ENCODE data around the gene PTGFRN. TPM values are rescaled to one million over a fixed set of nuclear protein-coding genes. Genes with fewer than 3 reads are reported as not detected.
A peak's percentile ranks its signal among the peaks of the same experiment; 100 is the strongest.

Gene PTGFRN
- total RNA-seq, 1 donor from 2014 or later, result 38.0 TPM

DNA sequence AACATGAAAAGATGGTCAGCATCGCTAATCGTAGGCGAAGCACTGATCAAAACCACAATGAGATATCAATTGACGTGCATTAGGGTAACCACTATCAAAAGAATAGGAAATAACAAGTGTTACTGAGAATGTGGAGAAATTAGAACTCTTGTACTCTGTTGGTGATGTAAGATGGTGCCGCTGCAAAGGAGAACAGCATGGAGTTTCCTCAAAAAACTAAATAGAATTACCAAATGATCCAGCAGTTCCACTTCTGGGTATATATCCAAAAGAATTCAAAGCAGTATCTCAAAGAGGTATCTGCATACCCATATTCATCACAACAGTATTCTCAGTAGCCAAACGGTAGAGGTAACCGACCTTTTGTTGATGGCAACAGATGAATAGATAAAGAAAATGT, 83.6 kb downstream of the PTGFRN start:
- H3K4me1 Mint-ChIP-seq (ENCODE audit: low read depth), result peaks cover 13% of the 10 kb centered on the region
- no peak overlapping the region for H3K27ac Mint-ChIP-seq
- no peak for DNase-seq (ENCODE audit: low spot score)
- intact Hi-C loops (cut with micrococcal nuclease), result no loop called here
- no peak overlapping the region for H3K4me3 Mint-ChIP-seq
- H3K36me3 Mint-ChIP-seq (ENCODE audit: low read depth), result peaks cover 5% of the 10 kb centered on the region
- H3K27me3 Mint-ChIP-seq (ENCODE audit: insufficient read depth), result peaks cover 5% of the 10 kb centered on the region
- no peaks in the 10 kb centered on the region for H3K9me3 Mint-ChIP-seq

- Mint-ChIP-seq H3K27me3 (ENCODE audit: insufficient read depth) (peaks cover 5% of the 10 kb centered on the region), H3K4me1 (ENCODE audit: low read depth) (peaks cover 10% of the 10 kb centered on the region), H3K4me3 (no peak overlapping the region), H3K36me3 (ENCODE audit: low read depth) (peaks cover 5% of the 10 kb centered on the region), H3K9me3 (no peaks in the 10 kb centered on the region), H3K27ac (no peak overlapping the region)
- DNase-seq (ENCODE audit: low spot score), result no peak
- intact Hi-C loops (cut with micrococcal nuclease), result no loop called here
Measured at GRCh38 chr1:116994411-116994810, 84.7 kb downstream of the PTGFRN start.

- no peak overlapping the region for H3K4me3 Mint-ChIP-seq
- H3K36me3 Mint-ChIP-seq (ENCODE audit: low read depth), result peaks cover 4% of the 10 kb centered on the region
- peaks cover 25% of the 10 kb centered on the region for H3K4me1 Mint-ChIP-seq (ENCODE audit: low read depth)
- DNase-seq (ENCODE audit: low spot score), result no peak
- intact Hi-C loops (cut with micrococcal nuclease), result no loop called here
- H3K27me3 Mint-ChIP-seq (ENCODE audit: insufficient read depth), result peaks cover 5% of the 10 kb centered on the region
- no peak overlapping the region for H3K27ac Mint-ChIP-seq
- peaks cover 2% of the 10 kb centered on the region for H3K9me3 Mint-ChIP-seq
Measured at GRCh38 chr1:116997066-116997465, 87.3 kb downstream of the PTGFRN start.

DNA sequence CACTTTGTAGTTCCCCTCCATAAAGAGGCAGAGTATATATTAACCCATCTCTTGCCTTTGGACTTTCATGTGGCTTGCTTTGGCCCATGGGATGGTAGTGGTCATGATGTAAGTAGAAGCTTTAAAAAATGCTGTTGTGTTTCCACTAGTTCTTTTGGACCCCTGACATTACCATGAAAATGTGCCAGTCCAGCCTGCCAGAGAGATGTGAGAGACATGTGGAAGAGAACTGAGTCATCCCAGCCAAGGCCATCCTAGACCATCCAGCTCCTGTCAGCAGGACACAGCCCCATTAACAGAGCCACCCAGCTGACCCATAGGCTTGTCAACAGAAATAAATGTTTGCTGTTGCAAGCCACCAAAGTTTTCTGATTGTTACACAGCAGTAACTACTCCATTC, 87.9 kb downstream of the PTGFRN start:
- DNase-seq (ENCODE audit: low spot score), result no peak
- intact Hi-C loops (cut with micrococcal nuclease), result no loop called here
- Mint-ChIP-seq H3K27me3 (ENCODE audit: insufficient read depth) (peaks cover 5% of the 10 kb centered on the region), H3K4me1 (ENCODE audit: low read depth) (peaks cover 29% of the 10 kb centered on the region), H3K27ac (no peak overlapping the region), H3K9me3 (peaks cover 5% of the 10 kb centered on the region), H3K36me3 (ENCODE audit: low read depth) (peaks cover 6% of the 10 kb centered on the region), H3K4me3 (no peak overlapping the region)

DNA sequence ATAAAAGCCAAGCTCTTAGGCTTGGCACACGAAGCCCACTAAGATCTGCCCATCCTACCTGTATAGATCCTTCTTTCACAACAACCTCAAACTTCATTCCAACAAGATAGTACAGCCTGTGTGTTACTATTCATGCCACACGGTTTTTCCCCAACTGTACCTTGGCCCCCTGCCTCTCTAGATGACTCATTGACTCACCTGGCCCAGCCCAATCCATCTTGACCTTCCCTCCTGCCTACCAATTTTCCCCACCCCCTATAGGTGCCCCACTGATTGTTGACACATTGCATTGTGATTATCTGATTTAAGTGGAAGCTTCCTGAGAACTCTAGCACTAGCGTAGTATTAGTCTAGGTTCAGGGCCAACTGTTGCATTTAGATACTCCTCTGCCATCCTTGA, 89.9 kb downstream of the PTGFRN start:
- Mint-ChIP-seq H3K27me3 (ENCODE audit: insufficient read depth) (peaks cover 5% of the 10 kb centered on the region), H3K4me1 (ENCODE audit: low read depth) (peaks cover 36% of the 10 kb centered on the region), H3K27ac (no peak overlapping the region), H3K36me3 (ENCODE audit: low read depth) (peaks cover 4% of the 10 kb centered on the region), H3K4me3 (no peak overlapping the region), H3K9me3 (peaks cover 5% of the 10 kb centered on the region)
- no peak for DNase-seq (ENCODE audit: low spot score)
- intact Hi-C loops (cut with micrococcal nuclease), result no loop called here

GRCh38 chr1:117000142-117000541, 90.4 kb downstream of the PTGFRN start:
- Mint-ChIP-seq H3K4me3 (no peak overlapping the region), H3K27ac (no peak overlapping the region), H3K27me3 (ENCODE audit: insufficient read depth) (peaks cover 3% of the 10 kb centered on the region), H3K4me1 (ENCODE audit: low read depth) (peaks cover 36% of the 10 kb centered on the region), H3K36me3 (ENCODE audit: low read depth) (peaks cover 4% of the 10 kb centered on the region), H3K9me3 (peaks cover 5% of the 10 kb centered on the region)
- no peak for DNase-seq (ENCODE audit: low spot score)
- intact Hi-C loops (cut with micrococcal nuclease), result loop anchor here (2.0 to 5.0 kb wide), 7 partner anchors 13 to 623 kb away; partner anchors contain the start of genes CD58 and TTF2

DNA sequence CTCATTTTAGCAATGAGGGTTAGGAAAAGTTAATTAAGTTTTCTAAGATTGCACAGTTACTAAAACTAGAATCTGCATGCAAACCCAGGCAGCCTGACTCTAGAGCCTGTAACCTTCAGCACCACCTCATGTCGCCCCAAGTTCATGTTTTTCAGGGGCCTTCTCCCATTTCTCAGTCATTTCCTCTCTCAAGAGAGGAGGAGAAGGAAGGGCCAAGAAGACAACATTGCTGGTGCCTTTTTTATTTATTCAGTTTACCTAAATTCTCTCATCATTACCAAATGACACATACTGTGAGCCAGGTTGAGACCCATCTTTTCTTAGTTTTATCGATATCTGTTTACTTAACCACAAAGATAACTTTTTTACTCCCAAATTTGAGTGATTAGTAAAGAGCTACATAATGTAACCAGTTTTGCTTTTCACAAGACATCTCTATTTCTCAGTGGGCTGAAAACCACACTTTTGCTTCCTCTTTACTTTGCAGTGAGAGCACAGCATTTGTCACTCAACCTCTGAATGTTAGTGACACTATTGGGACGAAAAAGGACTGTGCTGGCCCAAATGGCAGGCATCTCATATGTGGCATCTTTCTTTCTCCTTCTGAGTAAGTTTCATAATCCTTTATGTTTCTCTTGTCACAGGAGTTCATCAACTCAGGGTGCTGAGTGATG, 91.7 kb downstream of the PTGFRN start, which contains the start of gene CD101:
Gene CD101, plus strand, starts transcription at position 507 of the 674 bp plus-strand sequence. Its CDS starts 58 bp downstream, at position 565.
- Mint-ChIP-seq H3K27ac (peak within 1 kb of the TSS; percentile 79), H3K27me3 (ENCODE audit: insufficient read depth) (peaks cover 3% of the 10 kb centered on the region), H3K4me1 (ENCODE audit: low read depth) (peaks cover 36% of the 10 kb centered on the region), H3K36me3 (ENCODE audit: low read depth) (peaks cover 4% of the 10 kb centered on the region), H3K9me3 (peaks cover 5% of the 10 kb centered on the region), H3K4me3 (peak within 1 kb of the TSS; percentile 3)
- intact Hi-C loops (cut with micrococcal nuclease), result loop anchor here (1.0 to 5.0 kb wide), 9 partner anchors 13 to 624 kb away; partner anchors contain the start of genes CD58 and TTF2
- no peak for DNase-seq (ENCODE audit: low spot score)

DNA sequence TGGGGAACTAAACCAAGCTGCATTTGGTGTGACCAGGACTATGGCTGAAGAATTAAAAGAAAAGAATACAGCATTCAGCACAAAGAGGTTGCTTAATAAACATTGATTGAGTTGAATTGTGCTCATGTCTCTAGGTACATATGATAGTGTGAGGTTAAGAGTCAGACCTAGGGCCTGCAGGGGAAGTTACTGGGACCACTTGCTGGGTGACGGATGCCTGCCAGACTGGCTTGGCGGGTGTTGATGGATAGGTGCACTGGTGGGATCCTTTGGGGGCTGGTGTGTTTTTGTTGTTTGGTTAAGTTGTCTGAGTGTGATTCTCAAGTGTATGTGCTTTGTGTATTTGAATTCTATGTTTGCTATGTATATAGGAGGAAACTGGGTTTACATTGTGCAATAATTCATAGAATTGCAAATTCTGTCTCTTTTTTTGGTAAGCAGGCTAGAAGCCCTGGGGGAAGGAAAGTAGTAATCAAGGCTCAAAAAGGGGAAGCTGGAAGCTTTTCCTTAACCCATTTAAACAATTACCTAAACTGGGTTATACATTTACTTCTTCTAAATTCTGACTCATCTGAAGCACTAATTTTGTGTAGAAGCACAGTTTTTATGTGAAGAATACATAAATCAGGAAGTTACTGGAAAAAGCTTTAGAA, 93.6 kb downstream of the PTGFRN start:
- peaks cover 42% of the 10 kb centered on the region for H3K4me1 Mint-ChIP-seq (ENCODE audit: low read depth)
- peaks cover 5% of the 10 kb centered on the region for H3K9me3 Mint-ChIP-seq
- intact Hi-C loops (cut with micrococcal nuclease), result loop anchor here (5.0 kb wide), 3 partner anchors 71 to 626 kb away; partner anchors contain the start of gene CD58
- no peak overlapping the region for H3K4me3 Mint-ChIP-seq
- DNase-seq (ENCODE audit: low spot score), result no peak
- peaks cover 3% of the 10 kb centered on the region for H3K27me3 Mint-ChIP-seq (ENCODE audit: insufficient read depth)
- H3K27ac Mint-ChIP-seq, result peak overlapping the region; percentile 13
- peaks cover 4% of the 10 kb centered on the region for H3K36me3 Mint-ChIP-seq (ENCODE audit: low read depth)

- Mint-ChIP-seq H3K4me1 (ENCODE audit: low read depth) (peaks cover 29% of the 10 kb centered on the region), H3K36me3 (ENCODE audit: low read depth) (peaks cover 3% of the 10 kb centered on the region), H3K27ac (peak overlapping the region; percentile 26), H3K9me3 (no peaks in the 10 kb centered on the region), H3K4me3 (no peak overlapping the region), H3K27me3 (ENCODE audit: insufficient read depth) (peaks cover 3% of the 10 kb centered on the region)
- no peak for DNase-seq (ENCODE audit: low spot score)
- intact Hi-C loops (cut with micrococcal nuclease), result no loop called here
Measured at GRCh38 chr1:117007719-117008013, 98.0 kb downstream of the PTGFRN start.

DNA sequence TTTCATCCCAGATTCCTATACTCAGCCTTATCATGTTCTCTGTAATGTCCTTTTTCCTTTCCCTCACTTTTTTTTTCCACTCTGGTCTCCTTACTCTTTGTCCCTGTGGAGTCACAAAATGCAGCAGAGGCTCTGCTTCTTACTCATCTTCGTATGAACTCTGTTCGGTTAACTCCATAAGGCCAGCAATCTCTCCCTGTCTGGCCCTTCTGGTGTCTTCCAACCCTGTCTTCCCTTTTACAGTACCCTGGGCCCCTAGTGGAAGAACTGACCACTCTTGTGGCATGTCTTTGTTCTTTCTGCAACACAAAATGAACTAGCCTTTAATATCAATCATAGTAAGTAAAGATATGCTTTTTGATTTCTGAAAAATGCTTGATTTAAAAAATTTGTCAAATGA, 98.9 kb downstream of the PTGFRN start:
- no peaks in the 10 kb centered on the region for H3K9me3 Mint-ChIP-seq
- peaks cover 25% of the 10 kb centered on the region for H3K4me1 Mint-ChIP-seq (ENCODE audit: low read depth)
- no peak for DNase-seq (ENCODE audit: low spot score)
- intact Hi-C loops (cut with micrococcal nuclease), result no loop called here
- H3K27me3 Mint-ChIP-seq (ENCODE audit: insufficient read depth), result peaks cover 3% of the 10 kb centered on the region
- no peak overlapping the region for H3K27ac Mint-ChIP-seq
- H3K4me3 Mint-ChIP-seq, result no peak overlapping the region
- H3K36me3 Mint-ChIP-seq (ENCODE audit: low read depth), result peaks cover 3% of the 10 kb centered on the region

GRCh38 chr1:117009132-117009531, 99.4 kb downstream of the PTGFRN start:
- peak overlapping the region; percentile 17 for H3K4me3 Mint-ChIP-seq
- H3K36me3 Mint-ChIP-seq (ENCODE audit: low read depth), result peaks cover 3% of the 10 kb centered on the region
- H3K4me1 Mint-ChIP-seq (ENCODE audit: low read depth), result peaks cover 29% of the 10 kb centered on the region
- DNase-seq (ENCODE audit: low spot score), result no peak
- no peak overlapping the region for H3K27ac Mint-ChIP-seq
- peaks cover 3% of the 10 kb centered on the region for H3K27me3 Mint-ChIP-seq (ENCODE audit: insufficient read depth)
- intact Hi-C loops (cut with micrococcal nuclease), result no loop called here
- H3K9me3 Mint-ChIP-seq, result no peaks in the 10 kb centered on the region

DNA sequence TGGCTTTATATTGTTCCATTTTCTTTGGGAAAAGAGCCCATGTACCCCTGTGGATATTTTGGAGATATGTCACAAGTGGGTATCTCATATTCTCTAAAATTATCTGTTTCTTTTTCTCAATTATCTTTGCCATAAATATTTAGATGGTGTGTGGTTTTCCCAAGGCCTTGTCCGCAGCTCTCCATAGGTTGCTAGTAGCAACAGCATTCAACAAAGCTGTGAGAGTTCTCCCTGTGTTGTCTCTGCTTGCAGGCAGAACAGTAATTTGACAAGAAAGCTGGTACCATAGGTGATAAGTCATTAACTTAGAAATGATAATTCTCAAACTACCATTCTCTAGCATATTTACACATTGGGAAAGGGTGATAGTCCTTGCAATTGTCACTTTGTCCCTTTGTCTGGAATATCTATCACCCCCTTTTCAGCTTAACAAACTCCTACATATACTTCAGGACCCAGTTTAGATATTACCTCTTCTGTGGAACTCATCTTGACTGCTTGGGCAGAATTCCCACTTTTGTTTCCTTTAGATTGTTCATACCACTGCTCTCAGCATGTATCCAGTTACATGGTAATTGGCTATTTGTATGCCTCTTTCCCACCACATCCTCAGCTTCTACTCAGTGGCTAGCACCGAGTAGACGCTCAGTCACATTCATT, 100.7 kb downstream of the PTGFRN start:
- H3K36me3 Mint-ChIP-seq (ENCODE audit: low read depth), result peaks cover 3% of the 10 kb centered on the region
- no peaks in the 10 kb centered on the region for H3K9me3 Mint-ChIP-seq
- intact Hi-C loops (cut with micrococcal nuclease), result no loop called here
- no peak overlapping the region for H3K4me3 Mint-ChIP-seq
- peaks cover 3% of the 10 kb centered on the region for H3K27me3 Mint-ChIP-seq (ENCODE audit: insufficient read depth)
- no peak overlapping the region for H3K27ac Mint-ChIP-seq
- no peak for DNase-seq (ENCODE audit: low spot score)
- H3K4me1 Mint-ChIP-seq (ENCODE audit: low read depth), result peaks cover 43% of the 10 kb centered on the region

- no peaks in the 10 kb centered on the region for H3K27me3 Mint-ChIP-seq (ENCODE audit: insufficient read depth)
- intact Hi-C loops (cut with micrococcal nuclease), result no loop called here
- no peak overlapping the region for H3K4me3 Mint-ChIP-seq
- peaks cover 49% of the 10 kb centered on the region for H3K4me1 Mint-ChIP-seq (ENCODE audit: low read depth)
- H3K9me3 Mint-ChIP-seq, result no peaks in the 10 kb centered on the region
- H3K27ac Mint-ChIP-seq, result no peak overlapping the region
- peaks cover 3% of the 10 kb centered on the region for H3K36me3 Mint-ChIP-seq (ENCODE audit: low read depth)
- no peak for DNase-seq (ENCODE audit: low spot score)
Measured at GRCh38 chr1:117011334-117011733, 101.6 kb downstream of the PTGFRN start.
